Chondrocyte (in vitro differentiated cells): ENCODE results near the gene IL17B. TPM values are rescaled to one million over a fixed set of nuclear protein-coding genes. Genes with fewer than 3 reads are reported as not detected.
"Not testable (repeated sequence)": the region's sequence is repeated elsewhere in the genome, so short reads cannot be mapped to it uniquely, and the experiment has no call there.

ENCODE experiments used
- DNase-seq: peaks from one replicate; pipeline ENCODE4 v3.0.0; 2021; ENCODE audit warnings: mixed read lengths, low spot score
- H3K27ac Mint-ChIP-seq: one replicate; pipeline ENCODE4 v1.8.0; 2021; ENCODE audit warnings: mild to moderate bottlenecking, moderate library complexity, mixed read lengths; ENCODE audit not compliant: unreplicated experiment
- H3K27me3 Mint-ChIP-seq: 2 replicates; pipeline ENCODE4 v1.8.0; 2021; ENCODE audit warnings: low read depth, mixed read lengths
- H3K36me3 Mint-ChIP-seq: 2 replicates; pipeline ENCODE4 v1.8.0; 2021; ENCODE audit warnings: low read depth, mixed read lengths
- H3K4me1 Mint-ChIP-seq: 2 replicates; pipeline ENCODE4 v1.8.0; 2021; ENCODE audit warnings: low read depth, mild to moderate bottlenecking, mixed read lengths
- H3K4me3 Mint-ChIP-seq: one replicate; pipeline ENCODE4 v1.8.0; 2021; ENCODE audit warnings: mild to moderate bottlenecking, moderate library complexity, mixed read lengths; ENCODE audit not compliant: unreplicated experiment
- H3K9me3 Mint-ChIP-seq: 2 replicates; pipeline ENCODE4 v1.8.0; 2021; ENCODE audit warnings: low read depth, mixed read lengths
- total RNA-seq: library from RNA; stranded (reverse); gene quantifications from 3 replicates; pipeline ENCODE4 v1.2.1, GENCODE V29; 2021
- TF ChIP-seq, protein P1 (sequence below): fragments of 200-600 bp; sonication (generic); IDR thresholded peaks from 2 replicates; pipeline ENCODE4 v1.5.0; 2021; ENCODE audit warnings: antibody characterized with exemption, mild to moderate bottlenecking, moderate library complexity

Gene IL17B
- total RNA-seq, 1 donor from 2014 or later = 4.6 TPM

GRCh38 chr5:149402291-149402690 is 23.2 kb upstream of the IL17B start:
- Mint-ChIP-seq H3K27me3 (no peaks in the 10 kb centered on the region), H3K36me3 (no peaks in the 10 kb centered on the region), H3K4me1 (peaks cover 73% of the 10 kb centered on the region), H3K9me3 (no peaks in the 10 kb centered on the region), H3K4me3 (no peak overlapping the region), H3K27ac (no peak overlapping the region)
- DNase-seq = no peak
- TF ChIP-seq, protein P1, sequence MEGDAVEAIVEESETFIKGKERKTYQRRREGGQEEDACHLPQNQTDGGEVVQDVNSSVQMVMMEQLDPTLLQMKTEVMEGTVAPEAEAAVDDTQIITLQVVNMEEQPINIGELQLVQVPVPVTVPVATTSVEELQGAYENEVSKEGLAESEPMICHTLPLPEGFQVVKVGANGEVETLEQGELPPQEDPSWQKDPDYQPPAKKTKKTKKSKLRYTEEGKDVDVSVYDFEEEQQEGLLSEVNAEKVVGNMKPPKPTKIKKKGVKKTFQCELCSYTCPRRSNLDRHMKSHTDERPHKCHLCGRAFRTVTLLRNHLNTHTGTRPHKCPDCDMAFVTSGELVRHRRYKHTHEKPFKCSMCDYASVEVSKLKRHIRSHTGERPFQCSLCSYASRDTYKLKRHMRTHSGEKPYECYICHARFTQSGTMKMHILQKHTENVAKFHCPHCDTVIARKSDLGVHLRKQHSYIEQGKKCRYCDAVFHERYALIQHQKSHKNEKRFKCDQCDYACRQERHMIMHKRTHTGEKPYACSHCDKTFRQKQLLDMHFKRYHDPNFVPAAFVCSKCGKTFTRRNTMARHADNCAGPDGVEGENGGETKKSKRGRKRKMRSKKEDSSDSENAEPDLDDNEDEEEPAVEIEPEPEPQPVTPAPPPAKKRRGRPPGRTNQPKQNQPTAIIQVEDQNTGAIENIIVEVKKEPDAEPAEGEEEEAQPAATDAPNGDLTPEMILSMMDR = no peak

DNA sequence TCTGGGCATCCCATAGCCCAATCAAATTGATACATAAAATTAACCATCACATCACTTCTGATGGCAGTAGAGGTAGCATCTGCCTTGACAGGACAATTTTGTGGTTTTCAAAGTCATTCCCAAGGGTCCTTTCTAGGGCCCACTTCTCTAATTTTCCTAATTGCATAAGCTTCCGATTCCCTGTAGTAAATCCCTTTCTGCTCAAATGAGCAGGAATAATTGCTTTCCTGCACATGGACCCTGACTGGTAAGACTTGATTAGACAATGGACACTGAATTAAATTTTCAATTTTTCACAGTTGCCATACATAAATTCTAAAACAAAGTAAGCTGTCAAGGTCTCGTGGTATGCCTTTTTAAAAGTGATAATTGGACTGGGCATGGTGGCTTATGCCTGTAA is 22.0 kb upstream of the IL17B start:
- TF ChIP-seq, protein P1 = no peak
- Mint-ChIP-seq H3K9me3 (no peaks in the 10 kb centered on the region), H3K4me3 (no peak overlapping the region), H3K36me3 (no peaks in the 10 kb centered on the region), H3K27ac (no peak overlapping the region), H3K4me1 (peaks cover 69% of the 10 kb centered on the region), H3K27me3 (no peaks in the 10 kb centered on the region)
- DNase-seq = no peak

GRCh38 chr5:149400304-149400703 is 21.2 kb upstream of the IL17B start:
- Mint-ChIP-seq H3K4me1 (peaks cover 61% of the 10 kb centered on the region), H3K4me3 (no peak overlapping the region), H3K27ac (peak overlapping the region; percentile 47), H3K27me3 (no peaks in the 10 kb centered on the region), H3K36me3 (no peaks in the 10 kb centered on the region), H3K9me3 (no peaks in the 10 kb centered on the region)
- DNase-seq = no peak
- TF ChIP-seq, protein P1 = no peak

DNA sequence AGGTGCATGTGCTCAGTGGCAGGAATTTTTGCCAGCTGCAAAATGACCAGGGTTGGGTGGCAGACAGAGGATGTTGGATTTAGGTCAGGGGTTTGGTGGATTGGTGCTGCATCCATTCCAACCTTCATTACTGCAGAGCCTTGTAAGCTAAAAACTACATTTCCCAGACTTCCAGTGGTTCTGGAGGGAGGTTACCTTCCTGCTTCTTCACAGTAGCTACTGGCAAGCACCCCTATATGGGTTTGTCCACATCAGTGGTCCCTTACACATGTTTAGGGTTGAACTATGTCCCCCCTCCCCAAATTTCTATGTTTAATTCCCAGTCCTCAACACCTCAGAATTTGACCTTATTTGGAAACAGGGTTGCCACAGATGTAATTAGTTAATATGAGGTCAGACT is 20.7 kb upstream of the IL17B start:
- Mint-ChIP-seq H3K27me3 (no peaks in the 10 kb centered on the region), H3K9me3 (no peaks in the 10 kb centered on the region), H3K27ac (peak overlapping the region; percentile 47)

DNA sequence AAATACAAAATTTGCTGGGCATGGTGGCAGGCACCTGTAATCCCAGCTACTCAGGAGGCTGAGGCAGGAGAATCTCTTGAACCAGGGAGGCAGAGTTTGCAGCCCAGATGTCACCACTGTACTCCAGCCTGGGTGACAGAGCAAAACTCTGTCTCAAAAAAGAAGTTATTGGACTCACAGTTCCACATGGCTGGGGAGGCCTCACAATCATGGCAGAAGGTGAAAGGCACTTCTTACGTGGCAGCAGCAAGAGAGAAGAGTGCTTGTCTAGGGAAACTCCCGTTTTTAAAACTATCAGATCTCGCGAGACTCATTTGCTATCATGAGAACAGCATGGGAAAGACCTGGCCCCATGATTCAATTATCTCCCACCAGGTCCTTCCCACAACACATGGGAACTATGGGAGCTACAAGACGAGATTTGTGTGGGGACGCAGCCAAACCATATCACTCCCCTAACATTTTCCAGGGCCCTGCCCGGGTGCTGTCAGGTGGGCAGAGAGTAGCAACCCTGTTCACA is 19.7 kb upstream of the IL17B start:
- H3K27ac Mint-ChIP-seq = peak overlapping the region; percentile 4
- not testable (repeated sequence) for H3K36me3 Mint-ChIP-seq, H3K9me3 Mint-ChIP-seq, H3K27me3 Mint-ChIP-seq, H3K4me3 Mint-ChIP-seq, DNase-seq
- peaks cover 46% of the 10 kb centered on the region for H3K4me1 Mint-ChIP-seq

More for the DNA sequence above, 20.7 kb upstream of the IL17B start:
- H3K4me1 Mint-ChIP-seq = peaks cover 56% of the 10 kb centered on the region
- TF ChIP-seq, protein P1 = no peak
- no peak for DNase-seq
- H3K36me3 Mint-ChIP-seq = no peaks in the 10 kb centered on the region
- no peak overlapping the region for H3K4me3 Mint-ChIP-seq

GRCh38 chr5:149397530-149397929 is 18.4 kb upstream of the IL17B start:
- Mint-ChIP-seq H3K4me1 (peaks cover 36% of the 10 kb centered on the region), H3K36me3 (no peaks in the 10 kb centered on the region), H3K27ac (peak overlapping the region; percentile 55), H3K9me3 (no peaks in the 10 kb centered on the region), H3K4me3 (no peak overlapping the region), H3K27me3 (no peaks in the 10 kb centered on the region)
- TF ChIP-seq, protein P1 = no peak
- DNase-seq = no peak

GRCh38 chr5:149394996-149395395 is 15.9 kb upstream of the IL17B start:
- H3K36me3 Mint-ChIP-seq, H3K9me3 Mint-ChIP-seq, DNase-seq, H3K27me3 Mint-ChIP-seq, H3K4me3 Mint-ChIP-seq, H3K27ac Mint-ChIP-seq: not testable (repeated sequence)
- H3K4me1 Mint-ChIP-seq = peaks cover 16% of the 10 kb centered on the region
